Esophagus mucosa (tissue), 1 donor: ENCODE results near the gene KRT12. TPM values are rescaled to one million over a fixed set of nuclear protein-coding genes. Genes with fewer than 3 reads are reported as not detected.
A peak's percentile ranks its signal among the peaks of the same experiment; 100 is the strongest.

Experiments used
- ATAC-seq: fragments of 200-7000 bp; cut with Tn5 transposase; one replicate; pipeline ENCODE4 v1.9.1; 2020
- total RNA-seq: library from RNA; stranded (reverse); gene quantifications from one replicate; pipeline ENCODE4 v1.2.4, GENCODE V29; 2023
- donor health status: DM: yes; HTN: yes; CAD: no.

Gene KRT12
- total RNA-seq, 1 donor from 2014 or later = not detected

GRCh38 chr17:40843242-40843641, 23.8 kb downstream of the KRT12 start:
- peak; percentile 23 for ATAC-seq

- no peak for ATAC-seq
Observed at GRCh38 chr17:40841246-40841645, 25.8 kb downstream of the KRT12 start.

GRCh38 chr17:40839194-40839593, 27.8 kb downstream of the KRT12 start:
- no peak for ATAC-seq

GRCh38 chr17:40836020-40836419, 31.0 kb downstream of the KRT12 start:
- ATAC-seq = no peak

GRCh38 chr17:40833882-40834281, 33.1 kb downstream of the KRT12 start:
- no peak for ATAC-seq

GRCh38 chr17:40832840-40833239, 34.2 kb downstream of the KRT12 start:
- ATAC-seq = no peak

GRCh38 chr17:40830085-40830776, 36.8 kb downstream of the KRT12 start:
- ATAC-seq = no peak

GRCh38 chr17:40828454-40829044, 38.5 kb downstream of the KRT12 start:
- ATAC-seq = no peak

- peak; percentile 52 for ATAC-seq
Observed at GRCh38 chr17:40827746-40828453, 39.1 kb downstream of the KRT12 start.

- ATAC-seq = no peak
Observed at GRCh38 chr17:40825599-40825998, 41.4 kb downstream of the KRT12 start.

GRCh38 chr17:40824015-40824832, 42.8 kb downstream of the KRT12 start:
- ATAC-seq = no peak

GRCh38 chr17:40822132-40822812, 44.8 kb downstream of the KRT12 start, which contains the start of gene KRT10:
Gene KRT10, minus strand, starts transcription at chr17:40822614. Its CDS starts 29 bp downstream, at chr17:40822585.
- ATAC-seq = peak; percentile 68

GRCh38 chr17:40821536-40821935, 45.5 kb downstream of the KRT12 start:
- no peak for ATAC-seq

GRCh38 chr17:40820228-40820838, 46.7 kb downstream of the KRT12 start:
- no peak for ATAC-seq

GRCh38 chr17:40819528-40820125, 47.4 kb downstream of the KRT12 start:
- ATAC-seq = peak; percentile 21

GRCh38 chr17:40818733-40819527, 48.1 kb downstream of the KRT12 start:
- ATAC-seq = peak; percentile 84

- no peak for ATAC-seq
Observed at GRCh38 chr17:40818343-40818732, 48.7 kb downstream of the KRT12 start.

GRCh38 chr17:40817103-40817682, 49.8 kb downstream of the KRT12 start:
- ATAC-seq = no peak

GRCh38 chr17:40816569-40816968, 50.5 kb downstream of the KRT12 start:
- no peak for ATAC-seq

- no peak for ATAC-seq
Observed at GRCh38 chr17:40815381-40815780, 51.6 kb downstream of the KRT12 start.
